BE2C (cell line): ENCODE results near the gene ZMYND12.
A peak's percentile ranks its signal among the peaks of the same experiment; 100 is the strongest.

Experiments
- DNase-seq: peaks from one replicate; pipeline ENCODE4 v3.0.0-alpha.2; 2020
- H3K27me3 ChIP-seq: fragments of 250-450 bp; sonication (Bioruptor Pico); 2 replicates; pipeline ENCODE4 v1.5.1; 2020; ENCODE audit warnings: mild to moderate bottlenecking
- H3K36me3 ChIP-seq: fragments of 250-450 bp; sonication (Bioruptor Pico); 2 replicates; pipeline ENCODE4 v1.5.1; 2020; ENCODE audit warnings: mild to moderate bottlenecking
- H3K4me1 ChIP-seq: fragments of 250-450 bp; sonication (Bioruptor Pico); 2 replicates; pipeline ENCODE4 v1.5.1; 2020
- H3K4me3 ChIP-seq: 2 replicates; pipeline ENCODE4 v1.5.1; 2011; ENCODE audit warnings: low read depth, low read length
- H3K9me3 ChIP-seq: fragments of 250-450 bp; sonication (Bioruptor Pico); 2 replicates; pipeline ENCODE4 v1.5.1; 2020
- TF ChIP-seq, protein P1 (sequence below): IDR thresholded peaks from 2 replicates; pipeline ENCODE4 v1.5.1; 2012; ENCODE audit warnings: mild to moderate bottlenecking, low read depth, low read length

ZMYND12 gene

DNA sequence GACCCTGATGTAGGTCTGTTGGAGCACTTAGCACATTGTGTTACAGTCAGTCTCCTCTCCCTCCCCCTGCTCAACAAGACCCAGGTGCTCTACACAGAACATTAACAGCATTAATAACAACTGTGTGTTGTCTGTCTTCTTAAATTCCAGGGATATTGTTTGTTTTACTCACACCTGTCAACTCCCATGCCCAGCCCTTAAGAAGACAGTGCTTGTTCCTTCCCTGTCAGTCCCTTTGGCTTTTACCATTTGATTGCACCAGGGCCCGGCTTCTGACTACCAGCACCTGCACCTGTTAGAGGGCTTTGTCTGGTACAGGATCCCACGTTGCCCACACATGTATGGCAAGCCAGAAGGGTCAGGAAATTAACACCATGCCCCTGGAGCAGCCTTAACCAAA, 63.6 kb downstream of the ZMYND12 start:
- Histone ChIP-seq H3K9me3 (no peaks in the 10 kb centered on the region), H3K27me3 (no peaks in the 10 kb centered on the region), H3K36me3 (no peaks in the 10 kb centered on the region), H3K4me3 (no peak overlapping the region), H3K4me1 (no peaks in the 10 kb centered on the region)
- DNase-seq: no peak
- TF ChIP-seq, protein P1, sequence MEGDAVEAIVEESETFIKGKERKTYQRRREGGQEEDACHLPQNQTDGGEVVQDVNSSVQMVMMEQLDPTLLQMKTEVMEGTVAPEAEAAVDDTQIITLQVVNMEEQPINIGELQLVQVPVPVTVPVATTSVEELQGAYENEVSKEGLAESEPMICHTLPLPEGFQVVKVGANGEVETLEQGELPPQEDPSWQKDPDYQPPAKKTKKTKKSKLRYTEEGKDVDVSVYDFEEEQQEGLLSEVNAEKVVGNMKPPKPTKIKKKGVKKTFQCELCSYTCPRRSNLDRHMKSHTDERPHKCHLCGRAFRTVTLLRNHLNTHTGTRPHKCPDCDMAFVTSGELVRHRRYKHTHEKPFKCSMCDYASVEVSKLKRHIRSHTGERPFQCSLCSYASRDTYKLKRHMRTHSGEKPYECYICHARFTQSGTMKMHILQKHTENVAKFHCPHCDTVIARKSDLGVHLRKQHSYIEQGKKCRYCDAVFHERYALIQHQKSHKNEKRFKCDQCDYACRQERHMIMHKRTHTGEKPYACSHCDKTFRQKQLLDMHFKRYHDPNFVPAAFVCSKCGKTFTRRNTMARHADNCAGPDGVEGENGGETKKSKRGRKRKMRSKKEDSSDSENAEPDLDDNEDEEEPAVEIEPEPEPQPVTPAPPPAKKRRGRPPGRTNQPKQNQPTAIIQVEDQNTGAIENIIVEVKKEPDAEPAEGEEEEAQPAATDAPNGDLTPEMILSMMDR: no peak

DNA sequence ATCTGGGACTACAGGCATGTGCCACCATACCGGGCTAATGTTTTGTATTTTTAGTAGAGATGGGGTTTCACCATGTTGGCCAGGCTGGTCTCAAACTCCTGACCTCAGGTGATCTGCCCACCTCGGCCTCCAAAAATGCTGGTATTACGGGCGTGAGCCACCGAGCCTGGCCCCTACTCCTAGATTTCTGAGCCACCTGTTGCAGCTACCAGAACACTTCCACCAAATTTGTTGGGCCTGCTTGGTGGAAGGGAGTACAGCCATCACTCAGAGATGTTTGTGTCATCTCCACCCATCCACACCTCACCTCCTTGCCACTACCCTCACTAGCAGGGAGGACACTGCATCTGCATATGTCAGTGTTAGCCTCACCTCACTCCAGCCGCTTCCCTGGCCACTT, 69.8 kb downstream of the ZMYND12 start:
- Histone ChIP-seq H3K36me3 (no peaks in the 10 kb centered on the region), H3K4me3 (no peak overlapping the region), H3K27me3 (no peaks in the 10 kb centered on the region), H3K9me3 (no peaks in the 10 kb centered on the region), H3K4me1 (no peaks in the 10 kb centered on the region)
- DNase-seq: no peak
- TF ChIP-seq, protein P1: no peak

DNA sequence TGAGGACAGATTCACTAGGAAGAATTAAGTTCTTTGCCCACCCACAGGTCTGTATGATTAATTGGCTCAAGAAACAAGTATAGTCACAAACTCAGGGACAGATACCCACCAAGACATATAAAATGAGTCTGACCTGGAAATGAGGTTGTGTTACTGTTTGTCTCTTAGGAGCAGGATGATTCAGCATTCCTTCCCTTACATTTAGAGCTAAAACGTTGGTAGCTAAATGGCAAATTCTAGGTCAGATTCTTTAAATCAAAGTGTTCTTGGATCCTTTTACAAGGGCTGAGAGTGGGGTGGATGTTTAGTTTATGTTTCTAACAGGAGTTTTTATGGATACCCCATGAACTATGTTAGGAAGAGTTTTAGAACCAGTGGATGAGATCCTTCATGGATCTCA, 70.5 kb downstream of the ZMYND12 start:
- DNase-seq: no peak
- Histone ChIP-seq H3K4me1 (no peaks in the 10 kb centered on the region), H3K27me3 (no peaks in the 10 kb centered on the region)

DNA sequence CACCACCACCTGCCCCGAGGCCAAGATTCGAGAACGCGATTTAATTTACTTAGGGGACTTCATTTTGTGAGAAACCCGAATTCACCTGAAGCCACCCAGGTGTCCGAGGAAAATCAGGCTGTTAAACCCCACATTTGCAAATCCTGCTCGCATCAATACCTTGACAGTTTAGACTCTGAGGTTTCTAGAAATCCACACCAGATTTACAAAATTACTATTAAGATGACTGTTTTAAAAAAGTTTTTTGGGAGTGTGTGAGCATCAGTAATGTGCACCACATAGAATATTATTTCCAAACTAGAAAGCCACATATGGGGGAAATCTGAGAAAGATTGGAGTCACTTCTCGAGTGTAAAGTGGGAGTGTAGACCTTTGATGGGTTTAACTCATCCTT, 74.5 kb downstream of the ZMYND12 start:
- Histone ChIP-seq H3K4me1 (no peaks in the 10 kb centered on the region), H3K9me3 (no peaks in the 10 kb centered on the region), H3K4me3 (peak overlapping the region; percentile 60), H3K36me3 (no peaks in the 10 kb centered on the region), H3K27me3 (no peaks in the 10 kb centered on the region)
- DNase-seq: no peak
- TF ChIP-seq, protein P1: no peak

More for the DNA sequence above, 70.5 kb downstream of the ZMYND12 start:
- no peak overlapping the region for H3K4me3 ChIP-seq
- no peaks in the 10 kb centered on the region for H3K36me3 ChIP-seq
- no peaks in the 10 kb centered on the region for H3K9me3 ChIP-seq
- TF ChIP-seq, protein P1: no peak

DNA sequence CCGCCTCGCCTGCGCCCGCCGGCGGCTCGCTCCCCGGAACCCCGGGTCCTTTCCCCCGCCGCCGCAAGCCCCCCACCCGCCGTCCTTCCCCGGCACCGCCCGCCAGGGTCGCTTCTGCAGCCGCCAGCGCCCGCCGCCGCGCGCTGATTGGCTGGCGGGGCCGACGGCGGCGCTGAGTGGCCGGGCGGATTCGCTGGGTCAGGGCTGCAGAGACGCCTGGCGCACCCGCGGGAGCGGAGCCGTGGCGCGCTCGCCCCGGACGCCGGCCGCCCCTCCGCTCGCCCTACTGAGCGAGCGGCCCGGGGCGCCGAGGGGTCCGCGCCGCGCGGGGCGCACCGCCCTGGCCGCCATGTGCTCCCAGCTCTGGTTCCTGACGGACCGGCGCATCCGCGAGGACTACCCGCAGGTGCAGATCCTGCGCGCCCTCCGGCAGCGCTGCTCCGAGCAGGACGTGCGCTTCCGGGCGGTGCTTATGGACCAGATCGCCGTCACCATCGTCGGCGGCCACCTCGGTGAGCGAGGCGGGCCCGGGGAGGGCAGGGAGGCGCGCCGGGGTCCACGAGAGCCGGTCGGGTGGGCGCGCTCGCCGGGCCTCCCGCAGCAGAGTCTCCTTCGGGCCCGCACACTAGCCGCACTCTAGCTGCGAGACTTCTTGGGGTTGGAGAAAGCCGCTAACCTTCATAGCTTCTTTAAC, 75.1 kb downstream of the ZMYND12 start, which contains the start of gene RIMKLA:
RIMKLA (plus strand) TSS at position 207 of the 694 bp plus-strand sequence; CDS start at position 350, 143 bp downstream.
- no peaks in the 10 kb centered on the region for H3K36me3 ChIP-seq
- H3K27me3 ChIP-seq: no peaks in the 10 kb centered on the region
- TF ChIP-seq, protein P1: no peak
- H3K4me3 ChIP-seq: peak within 1 kb of the TSS; percentile 63
- DNase-seq: peak; percentile 77
- H3K4me1 ChIP-seq: no peaks in the 10 kb centered on the region
- H3K9me3 ChIP-seq: no peaks in the 10 kb centered on the region
